ENCODE results near the gene PHF12.
"Not testable (repeated sequence)": the region's sequence is repeated elsewhere in the genome, so short reads cannot be mapped to it uniquely, and the experiment has no call there.

Gene PHF12

DNA sequence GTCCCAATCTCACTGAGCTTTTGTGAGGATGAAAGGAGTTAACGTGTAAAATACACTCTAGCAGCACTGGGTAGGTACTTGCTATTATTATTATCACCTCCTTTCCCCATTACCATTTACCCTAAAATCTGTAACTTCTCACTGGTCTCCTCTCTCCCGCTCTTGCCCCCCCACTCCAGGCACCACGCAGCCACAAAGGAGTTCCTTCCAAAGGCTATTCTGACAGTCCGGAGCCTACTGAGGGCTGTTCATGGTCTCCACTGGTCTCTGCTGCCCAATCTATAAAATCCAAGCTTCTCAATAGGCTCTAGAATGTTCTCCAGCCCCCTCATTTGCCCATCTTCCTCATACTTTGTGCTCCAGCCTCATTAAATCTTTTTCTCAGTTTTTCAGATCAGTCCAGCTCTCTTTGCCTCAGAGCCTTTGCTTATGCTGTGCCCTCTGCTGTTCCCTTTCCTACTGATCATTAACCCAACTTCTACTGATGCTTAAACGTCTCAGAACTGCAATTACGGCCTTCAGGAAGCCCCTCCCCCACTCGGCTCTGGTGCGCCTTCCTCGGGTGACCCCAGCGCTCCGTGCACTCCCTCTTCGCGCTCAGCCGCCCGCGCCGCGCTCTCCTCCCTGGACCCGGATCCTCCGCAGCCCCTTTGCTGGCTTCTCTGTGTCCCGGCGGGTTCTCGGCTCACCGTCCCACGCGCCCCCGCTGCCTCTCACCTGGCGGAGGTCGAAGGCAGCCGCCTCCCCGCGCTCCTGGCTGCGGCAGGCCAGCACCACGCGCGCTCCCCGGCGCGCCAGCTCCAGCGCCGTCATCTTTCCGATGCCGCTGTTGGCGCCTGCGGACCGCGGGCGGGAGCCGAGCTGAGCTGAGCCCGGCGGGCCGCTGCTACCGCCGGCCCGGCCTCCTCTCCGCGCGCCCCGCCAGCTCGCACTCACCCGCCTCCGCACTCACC lies 49.2 kb downstream of the PHF12 start:
- peak; percentile 39 for DNase-seq

GRCh38 chr17:28900986-28901726 lies 50.2 kb downstream of the PHF12 start:
- no peak for DNase-seq

DNA sequence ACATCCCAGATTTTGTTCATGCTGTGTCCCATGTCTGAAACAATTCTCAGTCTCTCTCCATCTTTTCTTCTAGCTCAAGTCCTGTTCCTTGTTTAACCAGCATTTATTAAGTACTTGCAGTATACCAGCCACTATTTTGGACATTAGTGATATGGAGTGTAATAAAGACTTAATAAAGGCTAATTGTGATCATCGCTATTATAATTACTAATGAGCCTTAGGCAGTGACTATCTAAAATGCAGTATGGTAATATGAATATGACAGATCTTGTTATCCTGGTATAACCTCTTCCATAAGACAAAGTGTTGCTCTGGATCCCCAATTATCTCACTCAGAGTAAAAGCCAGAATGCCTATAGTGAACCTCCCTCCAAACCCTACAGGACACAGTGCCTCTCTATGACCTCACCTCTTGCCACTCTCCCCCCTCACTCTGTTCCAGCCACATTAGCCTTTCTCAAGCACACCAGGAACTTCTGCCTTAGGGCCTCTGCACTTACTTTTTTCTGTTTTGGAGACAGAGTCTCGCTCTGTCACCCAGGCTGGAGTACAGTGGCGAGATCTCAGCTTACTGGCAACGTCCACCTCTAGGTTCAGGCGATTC lies 52.0 kb downstream of the PHF12 start:
- no peak for DNase-seq

DNA sequence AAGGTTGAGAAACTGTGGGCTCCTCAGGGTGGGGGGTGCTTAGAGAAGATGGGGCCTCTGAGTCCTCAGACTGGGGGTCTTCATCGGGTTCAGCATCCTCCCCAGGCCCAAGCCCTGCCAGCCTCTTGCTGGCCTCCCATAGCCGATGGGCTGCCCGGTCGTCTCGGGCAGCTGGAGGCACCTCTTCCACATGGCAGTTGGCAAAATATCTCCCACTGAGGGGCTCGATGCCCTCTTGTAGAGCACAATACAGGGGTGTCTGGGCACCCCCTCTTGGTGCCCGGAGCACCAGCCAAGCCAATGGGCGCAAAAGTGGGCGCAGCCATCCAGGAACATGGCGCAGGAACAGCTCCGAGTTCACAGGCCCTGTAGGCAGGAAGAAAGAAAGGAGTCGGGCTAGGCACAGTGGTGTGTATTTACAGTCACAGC lies 52.8 kb downstream of the PHF12 start:
- DNase-seq: no peak

DNA sequence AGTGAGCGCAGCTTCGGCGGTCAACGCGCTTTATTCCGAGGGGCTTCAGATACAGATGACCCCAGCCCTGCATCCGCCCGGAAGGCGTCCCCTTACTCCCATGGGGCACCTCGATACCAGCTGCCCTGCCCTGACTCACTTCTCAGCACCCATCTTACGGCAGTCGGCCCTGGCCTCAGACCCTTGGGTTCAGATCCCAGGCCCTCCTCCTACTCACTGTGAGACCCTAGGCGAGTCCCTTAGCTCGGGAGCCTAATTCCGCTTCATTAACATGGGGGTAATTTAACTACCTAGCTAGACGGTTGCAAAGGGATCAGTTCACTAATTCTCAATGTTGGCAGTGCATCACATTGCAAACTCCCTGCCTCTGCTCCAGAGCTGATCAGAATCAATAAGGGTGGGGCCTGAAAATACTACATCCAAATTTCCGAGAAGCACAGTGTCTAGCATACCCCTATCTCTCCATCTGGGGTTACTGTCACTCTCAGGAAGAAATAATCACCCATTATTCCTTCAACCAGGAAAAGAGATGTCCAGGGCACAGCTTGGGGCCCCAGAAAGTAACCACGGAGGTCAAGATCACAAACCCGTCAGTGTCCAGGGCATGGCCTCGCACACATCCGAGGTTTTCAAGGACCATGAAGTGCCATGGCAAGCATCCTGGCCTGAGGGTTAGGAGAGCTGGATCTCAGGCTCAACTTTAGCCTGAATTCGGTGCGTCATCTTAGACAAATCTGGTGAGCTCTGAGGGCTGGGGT lies 53.4 kb downstream of the PHF12 start:
- DNase-seq: no peak

DNA sequence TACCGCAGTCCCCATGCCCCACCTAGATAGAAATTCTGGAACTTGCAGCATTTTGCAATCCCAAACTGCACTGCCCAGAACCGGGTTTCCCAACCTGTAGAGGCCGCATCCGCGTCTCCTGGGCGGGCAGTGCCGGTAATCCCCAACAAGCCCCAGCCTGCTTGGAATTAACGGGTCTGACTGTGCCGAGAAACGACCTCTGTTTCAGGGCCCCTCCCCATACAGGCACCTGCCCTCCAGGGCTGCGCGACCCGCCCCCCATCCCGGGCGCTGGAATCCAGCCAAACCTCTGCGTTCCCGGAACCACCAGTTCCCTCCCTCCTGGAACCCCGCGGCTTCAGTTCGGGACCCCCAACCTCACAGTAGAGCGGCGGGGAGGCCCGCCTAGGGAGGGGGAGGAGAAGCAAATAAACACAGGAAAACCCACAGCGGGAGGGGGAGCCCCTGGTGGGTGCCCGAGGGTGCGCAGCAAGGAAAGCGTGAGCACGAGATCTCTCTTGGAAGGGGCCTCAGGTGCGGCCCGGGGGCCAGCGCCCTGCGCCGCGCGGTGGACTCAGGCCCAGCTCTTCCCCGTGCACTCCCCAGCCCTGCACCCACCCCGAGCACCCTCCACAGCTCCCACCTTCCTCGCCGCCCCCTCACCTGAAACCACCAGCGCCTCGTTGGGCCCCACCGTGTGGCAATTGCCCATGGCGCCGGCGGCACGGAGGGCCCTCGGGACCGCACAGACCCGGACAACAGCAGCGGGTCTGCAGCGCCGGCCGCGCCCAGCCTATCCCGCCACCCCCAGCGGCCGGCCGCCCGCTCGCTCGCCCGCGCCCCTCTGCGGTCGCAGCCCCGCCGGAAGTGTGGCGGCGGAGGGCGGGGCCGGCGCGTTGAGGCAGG lies 54.2 kb downstream of the PHF12 start, which contains the start of gene FLOT2:
TSS of gene FLOT2 (minus strand) at position 850 of the 885 bp plus-strand sequence. CDS start at position 691, 159 bp downstream.
- DNase-seq: peak; percentile 57

DNA sequence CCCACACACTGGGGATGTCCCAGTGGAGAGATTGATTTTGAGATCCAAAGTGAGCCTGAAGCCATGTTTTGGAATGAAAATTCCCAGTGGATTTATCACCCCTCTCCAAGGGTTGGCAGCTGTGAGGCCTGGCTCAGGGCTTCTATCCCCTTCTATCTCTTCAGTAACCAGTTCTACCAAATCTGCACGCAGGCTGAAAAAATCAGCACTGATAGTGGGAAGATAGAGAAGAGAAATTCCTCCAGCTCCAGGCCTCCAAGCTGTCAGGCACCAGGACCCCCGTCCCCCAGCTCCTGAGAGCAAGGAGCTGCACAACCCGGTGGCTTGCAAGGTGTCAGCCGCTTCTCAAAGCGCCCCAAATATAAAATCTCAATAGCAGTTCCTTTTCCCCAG lies 54.8 kb downstream of the PHF12 start:
- no peak for DNase-seq

DNA sequence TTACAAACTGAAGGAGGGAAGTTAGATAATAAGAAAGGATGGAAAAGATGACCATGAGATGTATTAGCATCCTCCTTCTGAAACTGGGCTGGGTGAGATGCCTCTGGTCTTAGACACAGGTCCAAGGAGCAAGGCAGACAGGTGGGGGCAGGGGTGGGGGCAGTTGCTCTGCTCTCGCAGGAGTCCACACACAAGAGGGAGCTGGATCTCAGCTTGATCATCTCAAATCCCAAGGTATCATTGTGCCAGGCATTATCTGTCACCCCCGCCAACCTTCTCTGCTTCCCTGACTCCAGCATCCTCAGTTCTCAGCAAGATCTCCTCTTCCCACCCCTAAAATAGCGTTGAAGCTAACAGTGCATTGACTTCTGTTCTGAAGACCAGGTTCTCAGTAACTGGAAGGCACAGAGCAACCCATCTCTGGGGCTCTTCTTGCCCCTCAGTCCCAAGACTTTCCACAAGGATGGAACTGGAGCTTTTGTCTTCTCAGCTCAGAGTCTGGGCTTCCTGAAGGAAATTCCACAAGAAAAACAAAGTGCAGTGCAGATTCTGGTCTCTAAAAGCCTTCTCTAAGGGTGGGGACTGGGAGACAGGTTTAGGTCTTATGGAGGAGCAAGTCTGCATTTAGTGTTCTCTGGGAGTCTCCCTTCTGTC lies 55.4 kb downstream of the PHF12 start:
- no peak for DNase-seq

DNA sequence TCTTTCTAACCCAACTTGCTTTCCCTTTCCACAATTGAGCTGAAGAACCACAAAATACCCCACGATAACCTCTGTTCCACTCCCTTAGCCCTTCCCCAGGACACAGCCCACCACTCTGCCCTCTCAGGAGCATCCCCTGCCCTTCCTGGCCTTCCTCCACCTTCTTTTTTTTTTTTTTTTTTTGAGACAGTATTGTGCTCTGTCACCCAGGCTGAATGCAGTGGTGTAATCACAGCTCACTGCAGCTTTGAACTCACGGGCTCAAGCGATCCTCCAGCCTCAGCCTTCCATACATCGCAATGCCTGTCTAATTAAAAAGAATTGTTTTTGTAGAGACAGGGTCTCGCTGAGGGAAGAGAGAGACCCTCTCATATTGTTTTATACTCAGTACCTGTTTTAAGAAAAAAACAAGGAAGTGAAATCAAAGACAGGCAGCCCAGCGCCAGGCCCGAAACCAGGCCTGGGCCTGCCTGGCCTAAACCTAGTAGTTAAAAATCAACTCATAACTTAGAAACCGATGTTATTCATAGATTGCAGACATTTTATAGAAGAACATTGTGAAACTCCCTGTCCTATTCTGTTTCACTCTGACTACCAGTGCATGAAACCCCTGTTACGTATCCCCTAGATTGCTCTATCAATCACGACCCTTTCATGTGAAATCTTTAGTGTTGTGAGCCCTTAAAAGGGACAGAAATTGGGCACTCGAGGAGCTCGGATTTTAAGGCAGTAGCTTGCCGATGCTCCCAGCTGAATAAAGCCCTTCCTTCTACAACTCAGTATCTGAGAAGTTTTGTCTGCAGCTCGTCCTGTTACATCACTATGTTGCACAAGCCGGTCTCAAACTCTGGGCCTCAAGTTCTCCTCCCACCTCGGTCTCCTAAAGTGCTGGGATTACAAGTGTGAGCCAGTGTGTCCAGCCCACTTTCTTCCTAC lies 57.8 kb downstream of the PHF12 start:
- DNase-seq: not testable (repeated sequence)

GRCh38 chr17:28892024-28892423 lies 59.3 kb downstream of the PHF12 start:
- no peak for DNase-seq

- no peak for DNase-seq
Measured at GRCh38 chr17:28891201-28891600, 60.1 kb downstream of the PHF12 start.

DNA sequence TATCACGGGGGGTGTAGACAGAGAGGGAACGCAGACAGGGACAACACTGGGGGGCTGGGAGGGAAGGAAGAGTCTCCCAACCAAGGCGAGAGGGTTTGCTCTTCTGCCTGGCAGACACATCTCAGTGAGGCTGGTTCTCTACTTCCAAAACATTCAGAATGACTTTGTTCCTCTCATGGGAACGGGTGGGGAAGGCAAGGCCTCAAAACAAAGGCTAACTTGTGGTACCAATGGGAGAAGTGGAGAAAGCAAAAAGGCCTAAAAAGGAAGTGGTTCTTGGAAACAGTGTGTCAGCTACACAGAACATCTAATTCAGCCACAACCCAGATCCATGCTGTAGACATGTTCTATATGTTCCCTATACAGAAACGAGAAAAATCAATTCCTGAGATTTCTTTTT lies 61.3 kb downstream of the PHF12 start:
- DNase-seq: no peak

- DNase-seq: no peak
Measured at GRCh38 chr17:28888832-28889231, 62.5 kb downstream of the PHF12 start.

GRCh38 chr17:28887871-28888471 lies 63.3 kb downstream of the PHF12 start:
- no peak for DNase-seq

DNA sequence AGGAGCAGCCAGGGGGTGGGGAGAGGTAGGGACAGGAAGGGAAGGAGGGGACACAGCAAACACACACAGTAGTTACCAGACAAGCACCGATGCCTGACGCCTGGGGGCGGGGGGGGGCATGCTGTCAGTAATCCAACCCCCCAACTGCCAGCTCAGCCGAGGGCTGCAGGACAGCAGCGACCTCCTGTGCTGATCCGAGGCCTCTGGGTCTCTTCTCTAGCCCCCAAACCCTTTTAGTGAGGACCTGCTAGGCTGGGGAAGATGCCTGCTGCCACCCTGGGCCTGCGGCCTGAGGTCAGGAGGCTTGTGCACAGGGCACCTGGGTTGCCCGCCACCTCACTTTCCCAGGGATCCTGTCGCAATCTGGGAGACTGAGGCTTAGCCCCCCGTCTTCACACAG lies 65.4 kb downstream of the PHF12 start:
- no peak for DNase-seq

DNA sequence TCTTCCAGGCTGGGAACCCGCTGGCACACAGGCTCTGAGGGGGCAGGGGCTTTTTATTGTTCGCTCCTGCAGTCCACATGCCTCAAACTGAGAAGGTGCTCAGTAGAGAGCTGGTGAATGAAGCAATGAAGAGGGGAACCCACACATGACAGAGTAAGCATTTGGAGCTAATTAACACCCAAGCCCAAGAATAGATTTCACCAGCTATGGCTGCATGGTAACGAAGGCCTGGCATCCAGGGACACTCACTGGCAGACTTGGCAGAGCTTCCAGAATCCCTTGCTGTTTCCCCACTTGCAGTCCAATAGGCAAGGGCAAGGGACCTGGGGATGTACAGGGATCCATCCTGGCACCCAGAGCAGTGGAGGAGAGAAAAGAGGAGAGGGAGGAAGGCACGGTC lies 66.0 kb downstream of the PHF12 start:
- DNase-seq: no peak

GRCh38 chr17:28883967-28884702 lies 67.2 kb downstream of the PHF12 start:
- no peak for DNase-seq

- DNase-seq: no peak
Measured at GRCh38 chr17:28882154-28882895, 69.0 kb downstream of the PHF12 start.
